ENCODE data around the gene HABP4. TPM values are rescaled to one million over a fixed set of nuclear protein-coding genes. Genes with fewer than 3 reads are reported as not detected.

HABP4 gene
- total and polyA plus RNA-seq, 2 of the 4 experiments (the other 2 are of a cell fraction), result 5.2 to 10.6 TPM

DNA sequence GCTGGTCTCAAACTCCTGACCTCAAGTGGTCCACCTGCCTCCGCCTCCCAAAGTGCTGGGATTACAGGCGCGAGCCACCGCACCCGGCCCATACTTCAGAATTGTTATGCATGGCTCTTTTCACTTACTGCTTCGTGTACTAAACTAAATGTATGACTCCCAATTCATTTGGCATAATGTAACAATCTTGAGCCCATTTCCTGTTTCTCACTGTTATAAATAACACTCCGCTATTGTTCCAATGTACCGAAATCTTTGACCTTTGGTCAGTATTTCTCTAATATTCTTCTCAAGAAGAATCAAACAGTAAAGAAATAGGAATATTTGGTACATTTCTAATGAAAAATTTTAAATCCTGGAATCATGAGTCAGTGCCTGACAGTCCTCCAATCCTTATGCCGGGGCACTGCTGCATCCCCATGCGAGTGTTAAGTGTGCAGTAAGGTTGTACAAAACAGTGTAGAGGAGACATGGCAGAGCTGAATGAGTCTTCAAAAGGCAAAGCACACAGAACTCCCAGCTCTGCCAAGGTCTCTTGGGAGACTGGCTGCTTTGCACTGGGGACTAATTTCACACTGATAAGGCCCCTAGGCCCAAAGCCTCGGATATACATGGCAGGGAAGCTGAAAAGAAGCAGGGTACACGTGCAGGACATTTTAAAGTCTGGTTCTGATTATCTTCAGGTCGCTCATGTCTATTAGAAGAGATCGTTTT, 58.4 kb downstream of the HABP4 start:
- H2BK120ac ChIP-seq (ENCODE audit: low read depth, low read length), result no peak overlapping the region
- peaks cover 13% of the 10 kb centered on the region for H3K36me3 ChIP-seq (ENCODE audit: control insufficient read depth, insufficient read depth, low read length)
- dilution Hi-C loops (cut with HindIII; ENCODE audit: low sequenced_read_pairs, unreplicated experiment), result no loop called here
- no peak overlapping the region for H2AK5ac ChIP-seq (ENCODE audit: low read depth, low read length)
- no peak overlapping the region for H3K27ac ChIP-seq (ENCODE audit: insufficient read depth, low read length)
- H3K4me2 ChIP-seq (ENCODE audit: low read depth, low read length), result no peak overlapping the region
- H3K14ac ChIP-seq (replicated peaks; ENCODE audit: low read depth, low read length), result no peak overlapping the region
- no peaks in the 10 kb centered on the region for H4K20me1 ChIP-seq (ENCODE audit: insufficient read depth, low read length)
- no peak overlapping the region for H4K5ac ChIP-seq (ENCODE audit: low read depth, low read length)
- peaks cover 5% of the 10 kb centered on the region for H3K4me1 ChIP-seq (ENCODE audit: control insufficient read depth, insufficient read depth, low read length)
- in situ Hi-C loops (cut with MboI; ENCODE audit: low sequenced_read_pairs), result no loop called here
- H4K8ac ChIP-seq (ENCODE audit: low read depth in 2 of 2, low read length in 2 of 2), result no peak overlapping the region
- no peak overlapping the region for H2AFZ ChIP-seq (replicated peaks; ENCODE audit: low read length, poor library complexity)
- no peaks in the 10 kb centered on the region for H3K27me3 ChIP-seq (ENCODE audit: control insufficient read depth, insufficient read depth, low read length)
- no peak overlapping the region for H3K18ac ChIP-seq (ENCODE audit: low read depth, low read length)
- no peak for DNase-seq
- H2BK15ac ChIP-seq (ENCODE audit: low read depth, low read length), result no peak overlapping the region
- no peak overlapping the region for H2AK9ac ChIP-seq (replicated peaks; ENCODE audit: low read depth, low read length, poor library complexity)
- peaks cover 10% of the 10 kb centered on the region; the same call in 1 of the 2 replicates for H3K9me1 ChIP-seq (ENCODE audit: insufficient read depth, low read length)
- BruUV-seq (replicated peaks), result no TSS peak
- H3K23ac ChIP-seq (ENCODE audit: low read depth, low read length), result no peak overlapping the region
- no peak overlapping the region for H2BK20ac ChIP-seq (ENCODE audit: low read depth, low read length)
- intact Hi-C loops (cut with micrococcal nuclease), result no loop called here
- peaks cover 0 to 4% of the 10 kb centered on the region in 2 experiments; a peak in 3 of 4 replicates for H3K79me1 ChIP-seq (ENCODE audit: low read depth in 1 of 2, low read length in 2 of 2)
- TF ChIP-seq MAZ (IDR thresholded peaks at IDR 0.05; ENCODE audit: borderline replicate concordance, low read depth, low read length) (no peak), SMC3 (IDR thresholded peaks at IDR 0.05; ENCODE audit: low read depth, low read length) (no peak)
- TF ChIP-seq, protein P1, sequence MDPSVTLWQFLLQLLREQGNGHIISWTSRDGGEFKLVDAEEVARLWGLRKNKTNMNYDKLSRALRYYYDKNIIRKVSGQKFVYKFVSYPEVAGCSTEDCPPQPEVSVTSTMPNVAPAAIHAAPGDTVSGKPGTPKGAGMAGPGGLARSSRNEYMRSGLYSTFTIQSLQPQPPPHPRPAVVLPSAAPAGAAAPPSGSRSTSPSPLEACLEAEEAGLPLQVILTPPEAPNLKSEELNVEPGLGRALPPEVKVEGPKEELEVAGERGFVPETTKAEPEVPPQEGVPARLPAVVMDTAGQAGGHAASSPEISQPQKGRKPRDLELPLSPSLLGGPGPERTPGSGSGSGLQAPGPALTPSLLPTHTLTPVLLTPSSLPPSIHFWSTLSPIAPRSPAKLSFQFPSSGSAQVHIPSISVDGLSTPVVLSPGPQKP (IDR thresholded peaks at IDR 0.05; ENCODE audit: borderline replicate concordance, low read depth, low read length), result no peak
- H3K4me3 ChIP-seq (ENCODE audit: insufficient read depth, low read depth, low read length), result no peak overlapping the region
- ChIA-PET CTCF (no interaction called here), POLR2A (ENCODE audit: unreplicated experiment) (no interaction called here)
- H4K91ac ChIP-seq (ENCODE audit: insufficient read depth, low read depth, low read length), result no peak overlapping the region
- H3K9me3 ChIP-seq (ENCODE audit: control insufficient read depth, insufficient read depth, low read length), result no peaks in the 10 kb centered on the region
- ATAC-seq (ENCODE audit: low read depth), result no peak
- no peak overlapping the region for H3K56ac ChIP-seq (ENCODE audit: extremely low read depth, insufficient read depth, low read length)
- WGBS, 2 experiments (ENCODE audit: extremely low coverage in 2 of 2, insufficient read length in 1 of 2), result 84% methylated on average over 6 of the region's 14 CpGs; no CpG with 5 or more reads in 1 of the 2 experiments
- H3K4ac ChIP-seq (ENCODE audit: low read depth, low read length), result no peak overlapping the region
- H2BK5ac ChIP-seq (ENCODE audit: low read depth, low read length, poor library complexity, severe bottlenecking), result no peak overlapping the region
- H3K9ac ChIP-seq (ENCODE audit: low read depth, low read length), result no peak overlapping the region
